K562 (cell line): ENCODE measurements around the gene ZNF12. TPM values are rescaled to one million over a fixed set of nuclear protein-coding genes. Genes with fewer than 3 reads are reported as not detected.

Source experiments
- ARID4B ChIP-seq: sonication (generic); formaldehyde crosslinking; IDR thresholded peaks from 2 replicates; pipeline ENCODE4 v1.8.0; 2022; ENCODE audit warnings: mild to moderate bottlenecking, missing genetic modification reagents
- CC2D1A ChIP-seq: fragments of 450-650 bp; IDR thresholded peaks from 2 replicates; pipeline ENCODE4 v1.6.1; 2017; ENCODE audit warnings: mild to moderate bottlenecking
- CHD2 ChIP-seq: IDR thresholded peaks from 2 replicates; pipeline ENCODE4 v1.6.1; 2011; ENCODE audit warnings: low read depth, low read length
- CREB3L1 ChIP-seq: fragments of 450-650 bp; IDR thresholded peaks from 2 replicates; pipeline ENCODE4 v1.6.1; 2014; ENCODE audit warnings: low read depth, mild to moderate bottlenecking, moderate library complexity, borderline replicate concordance
- HDAC1 ChIP-seq, 2 experiments: fragments of 450-650 bp; IDR thresholded peaks; 2 replicates each; pipeline ENCODE4 v1.6.1; 2016 to 2017; ENCODE audit warnings: inconsistent platforms in 1 of 2, mild to moderate bottlenecking in 1 of 2, moderate library complexity in 1 of 2
- MAX ChIP-seq: sonication (generic); formaldehyde crosslinking; IDR thresholded peaks from 2 replicates; pipeline ENCODE4 v1.9.0; 2022; ENCODE audit warnings: mild to moderate bottlenecking, missing genetic modification reagents
- MAZ ChIP-seq, 2 experiments: fragments of 450-650 bp in 1 of 2; sonication (generic) in 1 of 2; formaldehyde crosslinking; IDR thresholded peaks in 1 of 2; conservative IDR thresholded peaks in 1 of 2; 2 replicates each; pipeline versions ENCODE4 v1.4.0 to v1.5.0; 2020; ENCODE audit warnings: mild to moderate bottlenecking in 1 of 2, missing genetic modification reagents in 1 of 2
- MEF2D ChIP-seq: conservative IDR thresholded peaks from 2 replicates; pipeline ENCODE4 v1.6.1; 2016; ENCODE audit warnings: low read depth, missing genetic modification characterization, missing compliant biosample characterization
- NEUROD1 ChIP-seq: fragments of 150-350 bp; IDR thresholded peaks from 2 replicates; pipeline ENCODE4 v1.6.1; 2014; ENCODE audit warnings: borderline replicate concordance, low read length, low read depth; ENCODE audit not compliant: partially characterized antibody
- NR1H2 ChIP-seq: sonication (generic); formaldehyde crosslinking; IDR thresholded peaks from 2 replicates; pipeline ENCODE4 v1.4.0; 2020; ENCODE audit warnings: mild to moderate bottlenecking, missing genetic modification reagents
- TRIM28 ChIP-seq: fragments of 450-650 bp; IDR thresholded peaks from 2 replicates; pipeline ENCODE4 v1.6.1; 2017
- VEZF1 ChIP-seq: fragments of 200-800 bp; sonication (Bioruptor generic); IDR thresholded peaks from 2 replicates; pipeline ENCODE4 v1.6.1; 2017; ENCODE audit warnings: missing genetic modification characterization, missing compliant biosample characterization
- ZNF592 ChIP-seq: fragments of 450-650 bp; IDR thresholded peaks from 2 replicates; pipeline ENCODE4 v1.6.1; 2017; ENCODE audit warnings: antibody characterized with exemption, mild to moderate bottlenecking
- ZNF79 ChIP-seq: fragments of 250-450 bp; sonication (Bioruptor Pico); IDR thresholded peaks from 2 replicates; pipeline ENCODE4 v1.4.0; 2020; ENCODE audit warnings: low read depth, mild to moderate bottlenecking, moderate library complexity
- polyA plus RNA-seq, 8 experiments: library from polyadenylated mRNA; depleted of rRNA in 4 of 8; stranded (reverse) in 5 of 8; unstranded in 3 of 8; fragments of >200 nt; fragmentation: Nextera tagmentation in 2 of 8; fragmentation: Illumina TruSeq in 1 of 8; extraction: Ambion mirVana in 2 of 8; extraction: Trizol in 1 of 8; gene quantifications; 2 replicates each; pipeline versions ENCODE4 v1.2.1 to v1.2.3, GENCODE V29; 2011 to 2014; ENCODE audit warnings: inconsistent platforms in 1 of 8, missing spikeins in 1 of 8
- total RNA-seq, 7 experiments: library from RNA; depleted of rRNA in 6 of 7; stranded (reverse); fragments of >200 nt in 6 of 7; fragmentation: Illumina TruSeq in 2 of 7; extraction: Trizol in 2 of 7; gene quantifications; 2 replicates each; pipeline versions ENCODE4 v1.2.1 to v1.2.3, GENCODE V29; 2011 to 2021; ENCODE audit warnings: low replicate concordance in 1 of 7

Gene ZNF12
- total and polyA plus RNA-seq, 9 of the 15 experiments (the other 6 are each of a cell fraction or from before 2014, with no cell fraction given) = 5.8 to 32.3 (median 18.9) TPM

- TF ChIP-seq VEZF1 (peak; percentile 37; the same call in 1 of the 2 replicates), ZNF79 (CRISPR knock-in tag) (no peak), CC2D1A (peak; percentile 19; the same call in 1 of the 2 replicates), TRIM28 (no peak), ZNF592 (peak; percentile 77), HDAC1 (IDR thresholded peaks at IDR 0.05) (peak in 1 of 2 experiments; percentile 44; a peak in 1 of 4 replicates), NR1H2 (0 out of 2 replicates have a peak, but pooled peaks have one; percentile 53), NEUROD1 (peak; percentile 33), MAZ (CRISPR knock-in tag; conservative IDR thresholded peaks at IDR 0.05 in 1 of 2, IDR thresholded peaks at IDR 0.05 in 1 of 2) (peak; percentile 68 to 75), MAX (CRISPR knock-in tag) (peak; percentile 93), MEF2D (tag) (no peak), CREB3L1 (peak; percentile 65; the same call in 1 of the 2 replicates), CHD2 (no peak), ARID4B (CRISPR knock-in tag) (peak; percentile 92)
Observed at GRCh38 chr7:6729492-6730342, 23.0 kb upstream of the ZNF12 start (continued).
